ENCODE data around the gene MALSU1. TPM values are rescaled to one million over a fixed set of nuclear protein-coding genes. Genes with fewer than 3 reads are reported as not detected.

MALSU1 gene
- total and polyA plus RNA-seq, 2 experiments from 2014 or later, result 86.7 to 99.5 TPM

- TF ChIP-seq CTCF (IDR thresholded peaks at IDR 0.05; ENCODE audit: low read depth, low read length), result no peak
- Histone ChIP-seq H3K27me3 (no peaks in the 10 kb centered on the region), H3K36me3 (peaks cover 81% of the 10 kb centered on the region), H3K4me1 (ENCODE audit: low read depth) (no peaks in the 10 kb centered on the region), H3K9me3 (ENCODE audit: low read depth) (no peaks in the 10 kb centered on the region), H3K4me3 (no peak overlapping the region), H3K27ac (no peak overlapping the region)
- DNase-seq (ENCODE audit: low read depth in 1 of 2, low spot score in 1 of 2), result no peak
These were observed 44.0 kb downstream of the MALSU1 start for GRCh38 chr7:23343102-23343501.

- no peaks in the 10 kb centered on the region for H3K9me3 ChIP-seq (ENCODE audit: low read depth)
- H3K4me1 ChIP-seq (ENCODE audit: low read depth), result no peaks in the 10 kb centered on the region
- no peak for TF ChIP-seq CTCF (IDR thresholded peaks at IDR 0.05; ENCODE audit: low read depth, low read length)
- DNase-seq (ENCODE audit: low read depth in 1 of 2, low spot score in 1 of 2), result no peak
- peaks cover 73% of the 10 kb centered on the region for H3K36me3 ChIP-seq
- H3K4me3 ChIP-seq, result no peak overlapping the region
- H3K27me3 ChIP-seq, result no peaks in the 10 kb centered on the region
- H3K27ac ChIP-seq, result no peak overlapping the region
These were observed 44.8 kb downstream of the MALSU1 start for GRCh38 chr7:23343806-23344475.

GRCh38 chr7:23345601-23346000 lies 46.5 kb downstream of the MALSU1 start:
- Histone ChIP-seq H3K36me3 (peaks cover 64% of the 10 kb centered on the region), H3K27me3 (no peaks in the 10 kb centered on the region), H3K27ac (no peak overlapping the region), H3K4me1 (ENCODE audit: low read depth) (peaks cover 14% of the 10 kb centered on the region), H3K4me3 (no peak overlapping the region), H3K9me3 (ENCODE audit: low read depth) (no peaks in the 10 kb centered on the region)
- no peak for DNase-seq (ENCODE audit: low read depth in 1 of 2, low spot score in 1 of 2)
- no peak for TF ChIP-seq CTCF (IDR thresholded peaks at IDR 0.05; ENCODE audit: low read depth, low read length)

- Histone ChIP-seq H3K36me3 (peaks cover 59% of the 10 kb centered on the region), H3K4me3 (no peak overlapping the region), H3K27me3 (no peaks in the 10 kb centered on the region), H3K9me3 (ENCODE audit: low read depth) (no peaks in the 10 kb centered on the region), H3K27ac (no peak overlapping the region), H3K4me1 (ENCODE audit: low read depth) (peaks cover 14% of the 10 kb centered on the region)
- TF ChIP-seq CTCF (IDR thresholded peaks at IDR 0.05; ENCODE audit: low read depth, low read length), result no peak
- DNase-seq (ENCODE audit: low read depth in 1 of 2, low spot score in 1 of 2), result no peak
These were observed 47.2 kb downstream of the MALSU1 start for GRCh38 chr7:23346316-23346715.

GRCh38 chr7:23347033-23347681 lies 48.0 kb downstream of the MALSU1 start:
- H3K9me3 ChIP-seq (ENCODE audit: low read depth), result no peaks in the 10 kb centered on the region
- no peak overlapping the region for H3K4me3 ChIP-seq
- peaks cover 14% of the 10 kb centered on the region for H3K4me1 ChIP-seq (ENCODE audit: low read depth)
- no peak overlapping the region for H3K27ac ChIP-seq
- no peak for TF ChIP-seq CTCF (IDR thresholded peaks at IDR 0.05; ENCODE audit: low read depth, low read length)
- no peaks in the 10 kb centered on the region for H3K27me3 ChIP-seq
- no peak for DNase-seq (ENCODE audit: low read depth in 1 of 2, low spot score in 1 of 2)
- H3K36me3 ChIP-seq, result peaks cover 52% of the 10 kb centered on the region
